GM19023 (cell line): ENCODE results near the gene CGRRF1.

ENCODE experiments used
- ATAC-seq: cut with Tn5 transposase; IDR thresholded peaks from one replicate; pipeline ENCODE4 v1.9.1; 2021; ENCODE audit warnings: mild to moderate bottlenecking, moderate library complexity; ENCODE audit not compliant: unreplicated experiment

The CGRRF1 gene

DNA sequence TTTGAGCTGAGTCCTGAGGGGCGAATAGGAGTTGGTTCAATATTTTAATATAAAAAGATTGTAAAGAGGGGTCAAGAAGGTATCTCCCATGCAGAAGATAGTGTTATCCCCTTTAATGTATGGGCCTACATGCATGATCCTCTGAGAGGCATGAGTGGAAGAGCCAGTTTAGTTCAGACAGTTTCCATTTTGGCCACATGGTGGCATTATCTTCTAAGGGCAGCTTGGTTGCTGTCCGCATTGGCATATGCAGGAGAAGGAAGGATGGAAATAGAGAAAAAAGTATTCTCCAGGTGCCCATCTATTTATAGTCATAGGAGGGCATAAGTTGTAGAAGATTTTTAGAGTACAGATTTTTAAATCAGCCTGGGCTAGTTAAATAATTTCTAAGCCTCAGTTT, 62.6 kb downstream of the CGRRF1 start:
- no peak for ATAC-seq

DNA sequence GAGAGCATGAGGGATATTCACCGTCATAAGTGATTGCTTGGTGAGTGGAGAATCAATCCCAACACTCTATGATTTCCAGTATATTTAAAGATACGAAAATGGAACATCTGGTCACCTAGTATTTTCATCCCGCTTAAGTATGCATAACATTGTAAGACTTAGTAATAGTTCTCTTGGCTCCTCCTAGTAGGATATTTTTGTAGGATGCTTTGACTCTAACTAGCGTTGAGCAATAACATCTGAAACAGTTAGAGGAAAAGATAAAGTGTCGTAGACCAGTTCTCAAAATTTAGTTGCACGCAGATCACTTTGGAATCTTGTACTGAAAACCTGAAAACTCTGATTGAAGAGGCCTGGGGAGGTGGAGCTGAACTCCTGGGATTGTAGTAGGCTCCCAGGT, 64.8 kb downstream of the CGRRF1 start:
- no peak for ATAC-seq

DNA sequence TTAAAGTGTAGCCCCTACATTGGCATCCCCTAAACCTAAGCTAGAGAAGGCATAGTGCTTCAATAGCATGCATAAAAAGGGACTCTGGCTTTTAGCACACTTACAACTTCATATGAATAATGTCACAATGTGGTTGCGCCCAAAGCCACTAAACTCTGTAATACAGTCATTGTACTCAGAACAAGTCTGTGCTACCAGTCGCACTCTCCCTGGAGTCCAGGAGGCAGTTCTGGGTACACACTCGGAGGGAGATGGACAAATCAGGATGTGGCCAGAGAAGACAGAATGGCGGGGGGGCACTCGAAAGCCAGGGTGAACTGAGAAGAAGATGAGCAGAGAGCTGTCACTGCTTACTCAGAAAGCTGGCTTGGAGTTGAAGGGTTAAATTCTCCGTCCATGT, 67.8 kb downstream of the CGRRF1 start:
- no peak for ATAC-seq

DNA sequence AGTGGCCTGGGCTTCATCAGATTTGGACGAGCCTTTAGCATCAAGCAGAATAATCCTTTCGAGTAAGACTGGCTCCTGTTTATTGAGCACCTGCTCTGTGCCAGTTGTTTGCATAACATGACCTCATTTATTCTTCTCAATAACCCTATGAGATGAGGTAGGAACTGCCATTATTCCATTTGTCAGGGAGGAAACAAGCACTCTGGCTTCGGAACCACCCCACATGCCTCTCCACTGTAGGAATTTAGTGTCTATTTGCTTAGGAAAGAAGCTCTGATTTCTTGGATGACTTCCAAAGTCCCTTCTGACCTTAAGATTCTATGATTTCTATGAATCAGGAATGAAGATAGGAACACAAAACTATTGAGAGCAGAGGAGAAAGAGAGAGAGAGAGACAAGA, 68.3 kb downstream of the CGRRF1 start:
- no peak for ATAC-seq

DNA sequence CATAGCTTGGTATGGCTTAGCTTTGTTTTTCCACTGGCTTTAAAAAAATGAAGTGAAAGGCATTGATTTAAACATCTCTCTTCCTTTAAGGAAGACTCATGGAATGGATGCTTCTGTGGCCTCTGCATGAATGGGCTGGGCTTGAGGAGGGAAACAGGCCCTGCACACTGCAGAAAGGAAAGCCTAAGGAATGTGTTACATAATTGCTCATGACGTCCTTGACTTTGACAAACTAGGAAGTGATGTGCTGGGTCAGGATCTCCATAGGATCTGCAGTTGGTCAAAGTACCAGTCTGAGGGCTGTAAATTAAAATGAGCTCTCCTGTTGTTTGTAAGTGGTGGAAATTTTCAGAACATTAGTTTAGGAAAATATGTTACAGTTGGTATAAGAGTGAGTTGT, 69.9 kb downstream of the CGRRF1 start:
- no peak for ATAC-seq

DNA sequence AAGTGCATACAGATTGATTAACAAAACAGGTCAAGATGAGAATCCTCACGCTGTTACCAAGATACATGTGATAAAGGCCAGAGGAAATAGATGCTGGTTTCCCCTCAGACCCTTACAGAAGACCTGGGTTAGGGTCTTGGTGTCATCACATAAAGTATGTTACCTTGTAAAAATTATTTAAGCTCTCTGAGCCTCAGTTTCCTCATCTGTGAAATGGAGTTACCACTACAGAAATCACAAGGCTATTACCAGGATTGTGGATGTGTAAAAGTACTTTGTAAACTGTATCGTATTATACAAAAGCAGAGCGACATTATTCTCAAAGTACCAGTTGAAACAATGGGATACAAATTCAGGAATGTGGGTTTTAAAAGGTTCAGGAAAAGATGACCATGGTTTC, 71.2 kb downstream of the CGRRF1 start:
- no peak for ATAC-seq

DNA sequence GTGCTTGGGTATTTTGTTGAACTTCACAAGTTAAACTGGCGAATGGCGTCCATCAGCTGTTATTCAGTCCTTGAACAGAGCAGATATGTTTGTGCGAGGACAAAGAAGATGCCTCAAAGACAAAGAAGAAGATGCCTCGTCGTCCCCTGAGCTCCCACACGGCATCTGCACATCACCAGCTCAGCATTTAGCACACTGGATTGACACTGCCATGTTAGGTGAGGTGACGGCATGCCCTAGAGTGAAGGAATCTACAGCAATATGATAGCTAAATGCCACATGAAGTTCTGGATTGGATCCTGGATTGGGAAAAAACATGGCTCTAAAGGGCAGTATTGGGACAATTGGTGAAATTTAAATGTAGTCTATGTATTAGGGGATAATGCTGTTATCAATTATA, 72.6 kb downstream of the CGRRF1 start:
- ATAC-seq, result no peak

DNA sequence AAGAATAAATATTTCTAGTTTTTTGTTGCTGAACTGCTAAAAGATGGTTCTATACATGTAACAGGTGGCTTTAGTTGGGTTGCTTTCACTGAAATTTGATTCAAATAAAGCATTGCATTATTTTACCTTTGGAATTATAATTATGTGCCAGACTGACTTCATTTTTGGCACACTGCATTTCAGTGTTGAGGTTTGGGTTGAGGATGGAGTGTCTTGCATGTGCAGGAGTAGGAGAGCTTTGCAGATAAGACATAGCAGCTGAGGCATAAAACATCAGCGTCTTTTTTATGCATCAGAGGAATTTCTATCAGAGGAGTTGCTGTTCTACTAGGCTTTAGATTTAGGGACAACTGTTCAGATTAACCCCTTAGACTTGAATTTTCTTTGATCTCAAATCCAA, 74.4 kb downstream of the CGRRF1 start:
- no peak for ATAC-seq

DNA sequence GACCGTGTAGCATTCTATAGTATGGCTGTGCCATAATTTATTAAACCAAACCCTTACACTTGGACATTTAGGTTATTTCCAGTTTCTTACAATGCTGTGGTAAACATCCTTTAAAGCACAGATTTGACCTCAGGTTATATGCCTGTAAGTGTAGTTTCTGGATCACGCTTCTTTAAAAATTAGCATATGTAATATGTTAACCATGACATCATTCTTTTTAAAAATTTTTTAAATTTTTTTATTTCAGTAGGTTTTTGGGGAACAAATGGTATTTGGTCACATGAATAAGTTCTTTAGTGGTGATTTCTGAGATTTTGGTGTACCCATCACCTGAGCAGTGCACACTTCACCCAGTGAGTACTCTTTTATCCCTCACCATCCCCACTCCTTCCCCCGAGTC, 75.5 kb downstream of the CGRRF1 start:
- no peak for ATAC-seq
